ENCODE data around the gene DUS1L.
A peak's percentile ranks its signal among the peaks of the same experiment; 100 is the strongest.

DUS1L gene

GRCh38 chr17:82025401-82026107 lies 40.0 kb downstream of the DUS1L start:
- DNase-seq (ENCODE audit: low spot score), result no peak
- TF ChIP-seq CTCF (IDR thresholded peaks at IDR 0.05; ENCODE audit: extremely low read depth, insufficient read depth, missing control alignments), result no peak
- in situ Hi-C loops (cut with MboI; ENCODE audit: low pct_unique_long_range_greater_than_20kb, low sequenced_read_pairs, unreplicated experiment), result no loop called here

- DNase-seq (ENCODE audit: low spot score), result no peak
- no peak for TF ChIP-seq CTCF (IDR thresholded peaks at IDR 0.05; ENCODE audit: extremely low read depth, insufficient read depth, missing control alignments)
- in situ Hi-C loops (cut with MboI; ENCODE audit: low pct_unique_long_range_greater_than_20kb, low sequenced_read_pairs, unreplicated experiment), result no loop called here
Measured at GRCh38 chr17:82024859-82025258, 40.7 kb downstream of the DUS1L start.

GRCh38 chr17:82023447-82024241 lies 42.0 kb downstream of the DUS1L start:
- no peak for TF ChIP-seq CTCF (IDR thresholded peaks at IDR 0.05; ENCODE audit: extremely low read depth, insufficient read depth, missing control alignments)
- in situ Hi-C loops (cut with MboI; ENCODE audit: low pct_unique_long_range_greater_than_20kb, low sequenced_read_pairs, unreplicated experiment), result no loop called here
- peak; percentile 68 for DNase-seq (ENCODE audit: low spot score)

- DNase-seq (ENCODE audit: low spot score), result peak; percentile 100
- TF ChIP-seq CTCF (IDR thresholded peaks at IDR 0.05; ENCODE audit: extremely low read depth, insufficient read depth, missing control alignments), result no peak
- in situ Hi-C loops (cut with MboI; ENCODE audit: low pct_unique_long_range_greater_than_20kb, low sequenced_read_pairs, unreplicated experiment), result no loop called here
Measured at GRCh38 chr17:82022981-82023446, 42.6 kb downstream of the DUS1L start, which contains the start of gene LRRC45. Gene LRRC45 (plus strand): TSS chr17:82023305. CDS start chr17:82023644, 339 bp downstream.

GRCh38 chr17:82022310-82022980 lies 43.2 kb downstream of the DUS1L start, which contains the start of gene CENPX:
Gene CENPX (minus strand): TSS chr17:82022878. CDS start chr17:82022861, 17 bp downstream.
- no peak for DNase-seq (ENCODE audit: low spot score)
- no peak for TF ChIP-seq CTCF (IDR thresholded peaks at IDR 0.05; ENCODE audit: extremely low read depth, insufficient read depth, missing control alignments)
- in situ Hi-C loops (cut with MboI; ENCODE audit: low pct_unique_long_range_greater_than_20kb, low sequenced_read_pairs, unreplicated experiment), result no loop called here

GRCh38 chr17:82021900-82022309 lies 43.7 kb downstream of the DUS1L start:
- TF ChIP-seq CTCF (IDR thresholded peaks at IDR 0.05; ENCODE audit: extremely low read depth, insufficient read depth, missing control alignments), result no peak
- no peak for DNase-seq (ENCODE audit: low spot score)
- in situ Hi-C loops (cut with MboI; ENCODE audit: low pct_unique_long_range_greater_than_20kb, low sequenced_read_pairs, unreplicated experiment), result no loop called here

Measured in GM13977 (cell line).